GM19468 (cell line): ENCODE measurements around the gene BUB1B.

Experiments used
- ATAC-seq: cut with Tn5 transposase; IDR thresholded peaks from one replicate; pipeline ENCODE4 v1.9.1; 2021; ENCODE audit warnings: mild to moderate bottlenecking, moderate library complexity, moderate number of reproducible peaks; ENCODE audit not compliant: unreplicated experiment; ENCODE audit errors: extremely low read depth

The BUB1B gene

GRCh38 chr15:40250771-40251483 is 90.1 kb downstream of the BUB1B start:
- ATAC-seq = no peak

- no peak for ATAC-seq
Measured at GRCh38 chr15:40251486-40252140, 90.7 kb downstream of the BUB1B start.

- ATAC-seq = no peak
Measured at GRCh38 chr15:40252141-40252437, 91.2 kb downstream of the BUB1B start.

GRCh38 chr15:40252438-40253166 is 91.7 kb downstream of the BUB1B start:
- ATAC-seq = no peak

GRCh38 chr15:40253167-40253790 is 92.4 kb downstream of the BUB1B start:
- ATAC-seq = no peak

- no peak for ATAC-seq
Measured at GRCh38 chr15:40254452-40254851, 93.6 kb downstream of the BUB1B start.

- ATAC-seq = no peak
Measured at GRCh38 chr15:40255033-40255432, 94.2 kb downstream of the BUB1B start.

GRCh38 chr15:40256638-40257235 is 95.9 kb downstream of the BUB1B start:
- ATAC-seq = no peak

GRCh38 chr15:40257656-40258450 is 97.0 kb downstream of the BUB1B start:
- no peak for ATAC-seq

GRCh38 chr15:40258544-40258943 is 97.7 kb downstream of the BUB1B start:
- no peak for ATAC-seq

GRCh38 chr15:40259021-40259420 is 98.2 kb downstream of the BUB1B start:
- no peak for ATAC-seq

GRCh38 chr15:40263024-40263754 is 102.3 kb downstream of the BUB1B start:
- ATAC-seq = no peak

- ATAC-seq = no peak
Measured at GRCh38 chr15:40264321-40265153, 103.7 kb downstream of the BUB1B start.

GRCh38 chr15:40265355-40265754 is 104.5 kb downstream of the BUB1B start:
- no peak for ATAC-seq

GRCh38 chr15:40265875-40266274 is 105.0 kb downstream of the BUB1B start:
- no peak for ATAC-seq

- ATAC-seq = no peak
Measured at GRCh38 chr15:40266828-40267304, 106.0 kb downstream of the BUB1B start.

GRCh38 chr15:40267670-40268069 is 106.8 kb downstream of the BUB1B start:
- no peak for ATAC-seq

GRCh38 chr15:40269604-40270003 is 108.7 kb downstream of the BUB1B start:
- no peak for ATAC-seq
